RCC 7860 (cell line): Measurements from ENCODE around the gene LSS.
"Not testable (repeated sequence)": the region's sequence is repeated elsewhere in the genome, so short reads cannot be mapped to it uniquely, and the experiment has no call there.

Experiments used
- DNase-seq: peaks from one replicate; pipeline ENCODE4 v3.0.0-alpha.2; 2015; ENCODE audit warnings: low spot score
- FAIRE-seq: peaks from 2 replicates; lab custom pipeline; 2012; peaks lifted over from hg19 to GRCh38; lab: Jason Lieb, UNC

LSS gene

DNA sequence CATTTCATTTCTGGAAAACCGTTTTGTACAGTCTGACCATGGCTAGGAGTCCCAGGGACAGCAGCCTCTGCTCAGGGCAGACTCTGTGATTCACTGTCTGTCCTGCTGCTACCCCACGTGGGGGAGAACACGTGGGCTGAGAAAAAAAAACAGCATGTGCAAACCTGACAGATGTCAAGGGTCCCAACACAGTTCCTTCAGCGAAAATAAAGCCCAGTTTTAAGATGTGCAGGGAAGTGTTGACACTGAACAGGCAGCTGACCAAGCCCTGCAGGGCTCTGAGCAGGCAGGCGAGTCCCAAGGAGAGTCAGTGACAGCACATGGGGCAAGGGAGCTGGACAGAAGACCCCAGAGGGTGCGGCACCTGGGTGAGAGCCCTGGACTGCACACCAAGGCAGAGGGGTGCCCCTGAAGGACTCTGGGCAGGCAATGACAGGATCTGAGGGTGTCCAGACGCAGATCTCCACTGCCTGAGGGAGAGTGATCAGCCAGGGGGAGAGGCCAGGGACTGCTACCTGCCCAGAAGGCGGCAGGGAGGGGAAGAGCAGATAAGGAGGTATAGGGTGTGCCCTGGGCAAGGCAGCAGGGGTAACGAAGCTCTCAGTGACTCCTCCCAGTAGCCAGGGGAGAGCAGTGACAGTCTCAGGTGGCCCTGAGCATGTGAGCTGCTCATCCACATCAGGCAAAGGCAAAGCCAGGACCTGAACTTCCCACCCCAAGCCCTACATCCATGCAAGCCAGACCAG, 39.2 kb downstream of the LSS start:
- FAIRE-seq, result no peak
- no peak for DNase-seq

- DNase-seq (peak; percentile 63), FAIRE-seq (peak; percentile 28)
These were observed 40.1 kb downstream of the LSS start for GRCh38 chr21:46188226-46189212.

DNA sequence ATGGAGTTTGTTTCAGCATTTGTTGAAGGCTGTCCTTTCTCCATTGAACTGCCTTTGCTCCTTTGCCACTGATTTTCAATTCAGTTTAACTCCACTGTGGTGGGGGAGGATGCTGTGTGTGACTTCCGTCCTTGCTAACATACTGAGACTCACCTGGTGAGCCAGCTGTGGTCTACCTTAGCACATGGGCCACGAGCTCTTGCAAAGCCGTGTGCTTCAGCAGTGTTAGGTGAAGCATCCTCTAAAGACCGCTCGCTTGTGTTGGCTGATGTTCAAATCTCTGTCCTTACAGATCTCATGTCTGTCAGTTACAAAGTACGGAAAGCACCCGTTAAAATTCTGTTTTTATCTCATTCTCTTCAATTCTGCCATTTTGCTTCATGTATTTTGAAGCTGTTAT, 40.8 kb downstream of the LSS start:
- FAIRE-seq, result no peak
- DNase-seq, result no peak

DNA sequence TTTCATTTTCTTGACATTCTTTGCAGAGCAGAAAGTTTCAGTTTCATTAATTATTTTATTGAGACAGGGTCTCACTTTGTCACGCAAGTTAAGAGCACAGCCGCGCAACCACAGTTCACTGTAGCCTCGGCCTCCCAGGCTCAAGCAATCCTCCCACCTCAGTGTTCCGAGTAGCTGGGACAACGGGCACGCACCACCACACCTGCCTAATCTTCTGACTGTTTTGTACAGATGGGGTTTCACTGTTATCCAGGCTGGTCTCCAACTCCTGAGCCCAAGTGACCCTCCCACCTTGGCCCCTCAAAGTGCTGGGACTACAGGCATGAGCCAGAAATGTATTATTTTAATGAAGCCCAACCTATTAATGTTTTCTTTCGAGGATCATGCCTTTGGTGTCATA, 41.3 kb downstream of the LSS start:
- DNase-seq (no peak), FAIRE-seq (no peak)

DNA sequence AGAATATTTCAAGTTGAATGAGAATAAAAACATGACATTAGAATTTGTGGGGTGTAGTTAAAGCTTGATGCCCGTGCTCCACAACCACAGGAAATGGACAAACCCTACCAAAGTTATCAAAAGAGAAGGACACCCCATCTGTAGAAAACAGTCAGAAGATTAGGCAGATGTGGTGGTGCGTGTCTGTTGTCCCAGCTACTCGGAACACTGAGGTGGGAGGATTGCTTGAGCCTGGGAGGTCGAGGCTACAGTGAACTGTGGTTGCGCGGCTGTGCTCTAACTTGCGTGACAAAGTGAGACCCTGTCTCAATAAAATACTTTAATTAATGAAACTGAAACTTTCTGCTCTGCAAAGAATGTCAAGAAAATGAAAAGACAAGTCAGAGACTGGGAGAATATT, 42.9 kb downstream of the LSS start:
- DNase-seq, result no peak
- FAIRE-seq, result no peak

GRCh38 chr21:46184625-46185555, 43.7 kb downstream of the LSS start:
- FAIRE-seq, result peak; percentile 67
- no peak for DNase-seq

- DNase-seq (no peak), FAIRE-seq (no peak)
These were observed 44.5 kb downstream of the LSS start, which contains the start of gene SPATC1L for GRCh38 chr21:46183910-46184624. Gene SPATC1L, minus strand, starts transcription at chr21:46184459. Its CDS starts 1,643 bp downstream, at chr21:46182816.

GRCh38 chr21:46183337-46183909, 45.2 kb downstream of the LSS start:
- not testable (repeated sequence) for DNase-seq, FAIRE-seq

DNA sequence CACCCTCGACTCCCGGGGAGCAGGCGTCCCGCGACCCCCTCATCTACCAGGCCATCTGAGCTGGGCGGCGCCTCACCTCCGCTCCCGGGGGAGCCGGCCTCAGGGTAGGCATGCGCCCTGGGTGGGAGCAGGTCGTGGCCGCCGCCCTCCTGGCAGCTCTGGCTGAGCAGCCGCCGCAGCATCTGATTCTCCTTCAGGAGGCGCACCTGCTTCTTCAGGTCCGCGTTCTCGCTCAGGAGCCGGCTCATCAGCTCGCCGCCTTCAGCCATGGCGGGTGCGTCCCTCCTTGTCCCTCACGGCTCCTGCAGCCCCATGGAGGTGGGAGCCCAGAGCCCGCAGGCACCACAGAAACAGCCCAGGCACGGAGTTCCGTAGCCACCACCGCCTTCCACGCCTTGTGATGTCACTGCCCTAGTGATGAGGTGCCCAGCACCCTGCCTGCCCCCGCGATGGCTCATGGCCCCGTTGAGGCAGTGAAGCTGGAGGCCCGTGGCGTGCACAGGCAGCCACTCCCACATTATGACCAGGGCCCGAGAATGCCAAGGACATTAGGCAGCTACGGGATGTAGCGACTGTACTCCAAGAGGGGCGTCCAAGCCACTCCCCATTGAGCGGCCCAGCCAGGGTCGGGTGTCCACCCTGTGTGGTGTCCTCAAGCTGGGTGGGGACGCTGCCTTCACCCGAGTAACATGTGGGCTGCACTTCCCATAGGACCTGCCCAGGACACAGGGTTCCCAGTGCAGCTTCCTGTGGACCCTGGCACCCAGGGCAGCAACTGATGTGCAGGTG, 45.8 kb downstream of the LSS start:
- FAIRE-seq (no peak), DNase-seq (no peak)

DNA sequence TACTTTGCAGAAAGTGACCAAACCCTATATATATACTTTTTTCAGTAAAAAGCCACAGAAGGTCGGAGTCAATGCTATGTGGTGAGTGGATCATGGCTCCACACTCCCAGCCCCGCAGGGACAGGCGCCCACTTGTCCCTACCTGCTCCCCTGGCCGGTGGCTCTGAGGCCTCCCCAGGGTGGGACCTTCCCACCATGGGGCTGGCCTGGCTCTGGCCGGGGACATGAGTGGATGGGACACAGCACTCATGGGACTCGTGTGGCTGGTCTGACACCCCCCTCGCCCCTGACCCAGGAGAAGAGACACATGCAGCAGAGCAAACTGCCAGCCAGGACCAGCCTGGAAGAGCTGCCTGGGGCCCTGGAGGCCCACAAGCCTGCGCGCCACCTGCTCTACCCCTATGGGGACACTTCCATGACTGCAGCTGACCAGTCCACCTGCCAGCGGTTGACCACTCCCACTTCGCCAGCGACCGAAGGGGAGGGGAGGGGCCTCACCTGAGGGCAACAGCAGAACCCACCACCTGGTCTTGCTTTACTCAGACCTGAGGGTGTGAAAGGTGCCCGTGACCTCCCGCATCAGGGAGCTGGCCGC, 46.5 kb downstream of the LSS start:
- no peak for FAIRE-seq
- DNase-seq, result no peak

DNA sequence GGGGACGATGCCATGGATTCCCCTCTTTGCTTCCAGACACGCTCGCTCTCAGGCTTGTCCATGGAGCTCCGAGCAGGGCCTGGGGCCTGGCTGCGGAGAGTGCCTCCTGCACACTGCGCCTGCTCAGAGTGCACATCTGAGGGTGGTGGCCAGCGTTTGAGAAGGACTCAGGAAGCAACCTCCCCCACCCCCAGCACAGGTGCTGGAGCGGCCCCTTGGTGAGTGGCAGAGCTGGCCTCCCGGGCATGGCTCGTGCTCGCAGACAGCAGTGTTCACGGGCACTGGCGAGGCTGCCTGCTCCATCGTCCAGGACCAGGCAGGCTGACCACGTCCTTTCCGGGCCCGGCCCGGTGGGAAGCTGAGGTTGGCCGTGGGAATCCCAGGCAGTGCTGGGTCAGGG, 47.1 kb downstream of the LSS start:
- no peak for DNase-seq
- FAIRE-seq, result no peak

- DNase-seq (no peak), FAIRE-seq (no peak)
These were observed 47.7 kb downstream of the LSS start for GRCh38 chr21:46180778-46181391.

DNA sequence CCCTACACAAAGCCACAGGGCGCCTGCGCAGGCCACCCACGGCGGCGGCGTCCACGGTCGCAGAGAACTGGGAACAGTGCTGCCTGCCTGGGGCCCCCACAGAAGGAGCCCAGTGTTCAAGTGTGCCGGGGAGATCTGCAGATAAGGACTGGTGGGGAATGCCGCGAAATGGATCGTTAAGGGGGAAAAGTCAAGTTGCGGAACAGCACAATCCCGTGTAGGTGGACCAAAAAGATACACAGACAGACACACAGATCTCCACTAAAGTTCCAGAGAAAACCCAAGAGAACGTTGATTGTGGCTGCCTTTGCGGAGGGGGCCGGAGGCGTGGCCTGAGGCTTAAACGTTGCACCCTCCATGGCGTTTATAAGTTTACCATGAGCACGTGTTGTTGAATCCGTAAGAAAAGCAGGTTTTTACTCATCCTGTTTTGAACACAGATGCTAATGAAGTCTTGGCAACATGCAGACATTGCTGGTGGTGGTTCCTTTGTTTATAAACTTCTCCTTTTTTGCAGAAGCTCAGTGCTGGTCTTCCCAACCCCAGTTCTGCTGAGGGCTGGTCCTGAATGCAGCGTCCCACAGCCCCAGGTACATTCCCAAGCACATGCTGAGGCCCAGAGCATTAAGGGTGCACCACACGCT, 48.4 kb downstream of the LSS start:
- DNase-seq, result no peak
- FAIRE-seq, result no peak

GRCh38 chr21:46179708-46180078, 48.9 kb downstream of the LSS start:
- DNase-seq, result no peak
- FAIRE-seq, result no peak

GRCh38 chr21:46178961-46179360, 49.6 kb downstream of the LSS start:
- DNase-seq (no peak), FAIRE-seq (no peak)

DNA sequence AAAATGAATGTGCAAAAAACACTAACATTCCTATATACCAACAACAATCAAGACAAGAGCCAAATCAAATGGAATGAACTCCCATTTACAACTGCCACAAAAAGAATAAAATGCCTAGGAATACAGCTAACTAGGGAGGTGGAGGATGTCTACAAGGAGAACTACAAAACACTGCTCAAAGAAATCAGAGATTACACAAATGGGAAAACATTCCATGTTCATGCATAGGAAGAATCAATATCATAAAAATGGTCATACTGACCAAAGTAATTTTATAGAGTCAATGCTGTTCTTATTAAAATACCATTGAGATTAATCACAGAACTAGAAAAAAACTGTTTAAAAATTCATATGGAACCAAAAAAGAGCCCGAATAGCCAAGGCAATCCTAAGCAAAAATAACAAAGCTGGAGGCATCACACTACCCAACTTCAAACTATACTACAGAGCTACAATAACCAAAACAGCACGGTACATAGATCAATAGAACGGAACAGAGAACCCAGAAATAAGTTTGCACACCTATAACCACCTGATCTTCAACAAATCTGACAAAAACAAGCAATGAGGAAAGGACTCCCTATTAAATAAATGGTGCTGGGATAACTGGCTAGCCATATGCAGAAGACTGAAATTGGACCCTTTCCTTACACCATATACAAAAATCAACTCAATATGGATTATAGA, 52.0 kb downstream of the LSS start:
- FAIRE-seq, DNase-seq: not testable (repeated sequence)

- FAIRE-seq (no peak), DNase-seq (no peak)
These were observed 55.0 kb downstream of the LSS start for GRCh38 chr21:46173573-46173972.
